Smooth muscle cell (in vitro differentiated cells): ENCODE results near the gene MRPL9. TPM values are rescaled to one million over a fixed set of nuclear protein-coding genes. Genes with fewer than 3 reads are reported as not detected.
A peak's percentile ranks its signal among the peaks of the same experiment; 100 is the strongest.

Experiments used
- DNase-seq: peaks from one replicate; lab custom pipeline; 2025; ENCODE audit not compliant: unreplicated experiment; lab: John Stamatoyannopoulos, UW
- H2AFZ ChIP-seq: fragments of 200-600 bp; sonication (generic); 2 replicates; pipeline ENCODE4 v1.6.0; 2016; ENCODE audit warnings: antibody characterized with exemption, low read depth, mild to moderate bottlenecking
- H3F3A ChIP-seq: fragments of 200-600 bp; sonication (generic); 2 replicates; pipeline ENCODE4 v1.6.0; 2017; ENCODE audit warnings: antibody characterized with exemption, low read depth
- H3K27ac ChIP-seq: fragments of 200-600 bp; sonication (generic); 2 replicates; pipeline ENCODE4 v1.5.1; 2016; ENCODE audit warnings: low read depth, mild to moderate bottlenecking
- H3K27me3 ChIP-seq: fragments of 200-600 bp; sonication (generic); 2 replicates; pipeline ENCODE4 v1.6.1; 2016; ENCODE audit warnings: low read depth, mild to moderate bottlenecking
- H3K36me3 ChIP-seq: fragments of 200-600 bp; sonication (generic); 2 replicates; pipeline ENCODE4 v1.5.1; 2016; ENCODE audit warnings: low read depth
- H3K4me1 ChIP-seq: fragments of 200-600 bp; sonication (generic); 2 replicates; pipeline ENCODE4 v1.5.1; 2016; ENCODE audit warnings: low read depth
- H3K4me2 ChIP-seq: fragments of 200-600 bp; sonication (generic); 2 replicates; pipeline ENCODE4 v1.6.0; 2016; ENCODE audit warnings: mild to moderate bottlenecking
- H3K4me3 ChIP-seq: fragments of 200-600 bp; sonication (generic); 2 replicates; pipeline ENCODE4 v1.5.1; 2016; ENCODE audit warnings: mild to moderate bottlenecking
- H3K79me2 ChIP-seq: fragments of 200-600 bp; sonication (generic); 2 replicates; pipeline ENCODE4 v1.6.0; 2016; ENCODE audit warnings: low read depth, mild to moderate bottlenecking
- H3K9ac ChIP-seq: fragments of 200-600 bp; sonication (generic); 2 replicates; pipeline ENCODE4 v1.6.0; 2016; ENCODE audit warnings: low read depth
- H3K9me3 ChIP-seq: fragments of 200-600 bp; sonication (generic); replicated peaks from 2 replicates; pipeline ENCODE4 v1.5.1; 2016; ENCODE audit warnings: low read depth
- H4K20me1 ChIP-seq: fragments of 200-600 bp; sonication (generic); 2 replicates; pipeline ENCODE4 v1.6.0; 2016; ENCODE audit warnings: low read depth
- WGBS: methylation state at CpG from one replicate; pipeline ENCODE4 v1.1.7; 2016; ENCODE audit warnings: low lambda C conversion rate; 5-methylcytosine and 5-hydroxymethylcytosine counted together
- polyA plus RNA-seq: library from polyadenylated mRNA; unstranded; fragments of >200 nt; fragmentation: Nextera tagmentation; extraction: Ambion mirVana; gene quantifications from 2 replicates; pipeline ENCODE4 v1.2.1, GENCODE V29; 2016
- total RNA-seq: library from RNA; depleted of rRNA; stranded (reverse); fragments of >200 nt; gene quantifications from 2 replicates; pipeline ENCODE4 v1.2.3, GENCODE V29; 2014
- TF ChIP-seq, protein P1 (sequence below): fragments of 200-600 bp; sonication (generic); IDR thresholded peaks from 2 replicates; pipeline ENCODE4 v1.5.1; 2017; ENCODE audit warnings: borderline replicate concordance, mild to moderate bottlenecking, antibody characterized with exemption; ENCODE audit not compliant: insufficient read depth, poor library complexity, severe bottlenecking

Gene MRPL9
- total and polyA plus RNA-seq, 2 experiments from 2014 or later: 109 to 151 TPM

DNA sequence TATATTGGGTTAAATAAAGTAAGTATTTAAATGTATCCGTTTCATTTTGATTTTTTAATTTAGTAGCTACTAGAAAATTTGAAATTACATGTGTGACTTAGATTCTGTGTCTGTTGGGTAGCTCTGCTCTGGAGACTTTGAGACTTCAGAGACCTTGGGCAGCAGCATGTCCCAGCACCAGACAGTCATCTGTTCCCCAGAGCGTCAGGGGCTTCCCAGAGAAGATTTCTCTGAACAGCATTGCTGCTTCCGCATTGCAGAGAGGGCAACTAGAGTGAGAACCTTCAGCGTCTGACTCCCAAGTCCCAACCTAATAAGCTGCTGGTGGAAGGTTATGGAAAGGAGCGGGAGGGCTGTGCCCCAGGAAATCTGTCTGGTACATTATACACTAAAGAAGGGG lies 35.3 kb upstream of the MRPL9 start:
- Histone ChIP-seq H4K20me1 (no peaks in the 10 kb centered on the region), H3K27ac (no peak overlapping the region), H3K36me3 (no peaks in the 10 kb centered on the region), H3K79me2 (no peaks in the 10 kb centered on the region), H3K27me3 (no peaks in the 10 kb centered on the region), H3K9ac (no peak overlapping the region), H3K4me1 (no peaks in the 10 kb centered on the region), H3K4me2 (no peak overlapping the region), H3K4me3 (no peak overlapping the region), H2AFZ (no peak overlapping the region), H3K9me3 (no peaks in the 10 kb centered on the region), H3F3A (no peaks in the 10 kb centered on the region)
- 92% methylated on average over 5 of the region's 5 CpGs for WGBS
- no peak for DNase-seq
- TF ChIP-seq, protein P1, sequence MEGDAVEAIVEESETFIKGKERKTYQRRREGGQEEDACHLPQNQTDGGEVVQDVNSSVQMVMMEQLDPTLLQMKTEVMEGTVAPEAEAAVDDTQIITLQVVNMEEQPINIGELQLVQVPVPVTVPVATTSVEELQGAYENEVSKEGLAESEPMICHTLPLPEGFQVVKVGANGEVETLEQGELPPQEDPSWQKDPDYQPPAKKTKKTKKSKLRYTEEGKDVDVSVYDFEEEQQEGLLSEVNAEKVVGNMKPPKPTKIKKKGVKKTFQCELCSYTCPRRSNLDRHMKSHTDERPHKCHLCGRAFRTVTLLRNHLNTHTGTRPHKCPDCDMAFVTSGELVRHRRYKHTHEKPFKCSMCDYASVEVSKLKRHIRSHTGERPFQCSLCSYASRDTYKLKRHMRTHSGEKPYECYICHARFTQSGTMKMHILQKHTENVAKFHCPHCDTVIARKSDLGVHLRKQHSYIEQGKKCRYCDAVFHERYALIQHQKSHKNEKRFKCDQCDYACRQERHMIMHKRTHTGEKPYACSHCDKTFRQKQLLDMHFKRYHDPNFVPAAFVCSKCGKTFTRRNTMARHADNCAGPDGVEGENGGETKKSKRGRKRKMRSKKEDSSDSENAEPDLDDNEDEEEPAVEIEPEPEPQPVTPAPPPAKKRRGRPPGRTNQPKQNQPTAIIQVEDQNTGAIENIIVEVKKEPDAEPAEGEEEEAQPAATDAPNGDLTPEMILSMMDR: no peak

DNA sequence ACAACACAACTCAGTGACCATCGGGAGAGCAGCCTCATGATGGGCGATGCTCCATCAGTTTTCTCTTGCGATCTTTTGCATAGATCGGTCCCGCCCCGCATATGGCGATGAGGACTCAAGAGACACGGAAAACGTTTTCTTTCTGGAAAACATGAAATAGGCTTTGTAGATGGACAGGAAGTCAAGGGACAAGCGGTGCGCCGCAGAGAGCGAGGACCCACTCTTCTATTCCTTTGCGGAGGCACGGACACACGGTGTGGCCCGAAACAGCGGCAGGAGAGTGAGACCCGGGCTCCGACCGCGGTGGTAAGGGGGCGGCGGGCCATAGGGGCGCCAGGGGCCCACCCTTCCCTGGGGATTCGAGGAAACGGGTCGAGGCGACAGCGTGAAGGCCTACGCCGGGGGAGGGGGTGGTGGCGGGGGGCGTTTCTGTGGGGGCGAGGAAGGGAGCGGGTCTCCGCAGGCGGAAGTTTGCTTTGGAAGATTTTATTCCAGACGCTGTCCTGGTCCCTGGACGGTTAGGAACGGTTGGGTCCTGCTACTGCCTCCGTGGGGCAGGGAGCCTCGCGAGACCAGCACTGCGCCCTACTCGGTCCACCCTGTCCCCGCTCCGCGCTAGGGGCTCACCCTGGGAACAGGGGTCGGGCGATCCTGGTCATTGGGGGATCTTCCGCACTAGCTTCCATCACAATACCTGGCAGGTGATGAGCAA lies 27.8 kb upstream of the MRPL9 start:
- TF ChIP-seq, protein P1: no peak
- Histone ChIP-seq H3K9me3 (no peaks in the 10 kb centered on the region), H3K27me3 (no peaks in the 10 kb centered on the region), H3K4me3 (peak overlapping the region; percentile 73), H3K36me3 (no peaks in the 10 kb centered on the region), H3K27ac (no peak overlapping the region), H3K4me1 (peaks cover 12% of the 10 kb centered on the region), H2AFZ (peak overlapping the region; percentile 97), H3K79me2 (no peaks in the 10 kb centered on the region), H4K20me1 (no peaks in the 10 kb centered on the region), H3K9ac (peak overlapping the region; percentile 24), H3K4me2 (peak overlapping the region; percentile 97), H3F3A (no peaks in the 10 kb centered on the region)
- DNase-seq: no peak
- 2% methylated on average over 39 of the region's 52 CpGs for WGBS

DNA sequence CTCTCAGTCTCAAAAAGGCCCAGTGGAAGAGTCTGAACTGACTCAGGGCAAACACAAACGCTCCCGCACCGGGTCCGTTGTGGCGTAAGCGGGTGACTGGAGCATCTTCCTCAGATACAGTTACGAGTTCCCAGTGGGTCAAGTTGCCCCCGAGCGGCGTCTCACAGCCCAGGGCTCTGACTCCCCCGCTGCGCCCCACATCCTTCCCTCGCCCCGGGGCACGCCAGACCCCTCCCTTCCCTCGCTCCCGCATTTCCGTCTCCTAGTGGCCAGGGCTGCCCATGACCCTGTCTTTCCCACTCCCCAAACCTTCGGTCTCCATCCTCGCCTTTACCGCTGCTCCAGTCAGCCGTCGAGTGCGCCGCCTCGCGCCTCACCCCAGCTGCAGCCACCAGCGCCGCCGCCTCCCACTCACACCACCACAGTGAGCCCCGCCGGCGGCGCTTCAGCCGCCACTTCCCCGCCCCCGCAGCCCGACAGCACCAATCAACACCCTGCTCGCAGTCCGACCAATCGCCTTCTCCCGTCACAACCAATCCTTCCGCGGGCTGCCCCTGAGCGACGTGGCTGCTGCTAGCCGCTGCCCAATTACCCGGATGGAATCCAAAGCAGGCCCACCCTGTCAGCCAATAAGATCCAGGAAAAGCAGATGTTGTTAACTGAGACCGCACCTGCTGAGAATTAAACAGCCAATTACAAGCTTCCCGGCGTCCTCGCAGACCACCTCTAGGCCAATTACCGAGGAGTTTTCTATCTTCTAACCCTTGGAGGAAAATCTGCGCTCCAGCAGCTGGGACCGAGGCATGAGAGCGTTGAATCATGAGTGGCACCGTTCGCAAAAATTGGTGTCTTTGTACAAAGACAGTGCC lies 27.0 kb upstream of the MRPL9 start, which contains the start of gene TDRKH:
TSS of gene TDRKH (minus strand) at position 430 of the 869 bp plus-strand sequence. CDS start 7,478 bp downstream, outside the sequence.
- Histone ChIP-seq H3K4me2 (peak within 1 kb of the TSS; percentile 97), H4K20me1 (no peaks in the 10 kb centered on the region), H3K9ac (peak within 1 kb of the TSS; percentile 24), H3K27ac (no peak within 1 kb of the TSS), H3K4me3 (peak within 1 kb of the TSS; percentile 73), H3K4me1 (peaks cover 12% of the 10 kb centered on the region), H3K9me3 (no peaks in the 10 kb centered on the region), H2AFZ (peak within 1 kb of the TSS; percentile 97), H3K79me2 (no peaks in the 10 kb centered on the region), H3F3A (no peaks in the 10 kb centered on the region), H3K36me3 (no peaks in the 10 kb centered on the region), H3K27me3 (peaks cover 3% of the 10 kb centered on the region)
- under 1% methylated on average over 34 of the region's 58 CpGs for WGBS
- peak; percentile 86 for DNase-seq
- TF ChIP-seq, protein P1: peak; percentile 9
